Karpas-422 (cell line): ENCODE measurements around the gene SPRR2E. TPM values are rescaled to one million over a fixed set of nuclear protein-coding genes. Genes with fewer than 3 reads are reported as not detected.
"Not testable (repeated sequence)": the region's sequence is repeated elsewhere in the genome, so short reads cannot be mapped to it uniquely, and the experiment has no call there.

Experiments
- DNase-seq: peaks from one replicate; pipeline ENCODE4 v3.0.0-alpha.2; 2015
- H2AFZ ChIP-seq: fragments of 200-600 bp; sonication (generic); 2 replicates; pipeline ENCODE4 v1.6.1; 2014; ENCODE audit warnings: antibody characterized with exemption, low read length, mixed read lengths
- H3K27ac ChIP-seq: fragments of 200-600 bp; sonication (generic); 2 replicates; pipeline ENCODE4 v1.5.1; 2014; ENCODE audit warnings: mild to moderate bottlenecking, low read length, moderate library complexity
- H3K27me3 ChIP-seq: fragments of 200-600 bp; sonication (generic); 2 replicates; pipeline ENCODE4 v1.6.1; 2014; ENCODE audit warnings: low read length, mixed read lengths
- H3K36me3 ChIP-seq: fragments of 200-600 bp; sonication (generic); 2 replicates; pipeline ENCODE4 v1.6.1; 2014; ENCODE audit warnings: low read length, mixed read lengths; ENCODE audit not compliant: insufficient read depth
- H3K4me1 ChIP-seq: fragments of 200-600 bp; sonication (generic); 2 replicates; pipeline ENCODE4 v1.6.1; 2014; ENCODE audit warnings: mild to moderate bottlenecking, low read length, mixed read lengths
- H3K4me2 ChIP-seq: fragments of 200-600 bp; sonication (generic); 2 replicates; pipeline ENCODE4 v1.6.1; 2014; ENCODE audit warnings: low read length, low read depth, mild to moderate bottlenecking; ENCODE audit not compliant: poor library complexity, severe bottlenecking
- H3K4me3 ChIP-seq: fragments of 200-600 bp; sonication (generic); 2 replicates; pipeline ENCODE4 v1.5.1; 2014; ENCODE audit warnings: mild to moderate bottlenecking, antibody characterized with exemption, low read length, mixed read lengths
- H3K79me2 ChIP-seq: fragments of 200-600 bp; sonication (generic); 2 replicates; pipeline ENCODE4 v1.6.1; 2014; ENCODE audit warnings: mild to moderate bottlenecking, low read length, mixed read lengths
- H3K9ac ChIP-seq: fragments of 200-600 bp; sonication (generic); 2 replicates; pipeline ENCODE4 v1.6.0; 2014; ENCODE audit warnings: low read length
- H3K9me2 ChIP-seq: fragments of 200-600 bp; sonication (generic), shearing (Covaris generic); replicated peaks from 2 replicates; pipeline ENCODE4 v1.6.0; 2014; ENCODE audit warnings: mild to moderate bottlenecking, low read length, moderate library complexity; ENCODE audit not compliant: insufficient read depth
- H3K9me3 ChIP-seq: fragments of 300-700, 200-600 bp; sonication (generic); 2 replicates; pipeline ENCODE4 v1.6.1; 2014; ENCODE audit warnings: low read length, mixed read lengths
- H4K20me1 ChIP-seq: fragments of 200-600 bp; sonication (generic); 2 replicates; pipeline ENCODE4 v1.6.1; 2014; ENCODE audit warnings: mild to moderate bottlenecking, antibody characterized with exemption, low read length, low read depth; ENCODE audit not compliant: insufficient read depth
- total RNA-seq: library from RNA; depleted of rRNA; stranded (reverse); fragments of >200 nt; shearing (Covaris generic); gene quantifications from 2 replicates; pipeline ENCODE4 v1.2.3, GENCODE V29; 2014; ENCODE audit warnings: low replicate concordance

Gene SPRR2E
- total RNA-seq, 1 experiment from 2014 or later: not detected

DNA sequence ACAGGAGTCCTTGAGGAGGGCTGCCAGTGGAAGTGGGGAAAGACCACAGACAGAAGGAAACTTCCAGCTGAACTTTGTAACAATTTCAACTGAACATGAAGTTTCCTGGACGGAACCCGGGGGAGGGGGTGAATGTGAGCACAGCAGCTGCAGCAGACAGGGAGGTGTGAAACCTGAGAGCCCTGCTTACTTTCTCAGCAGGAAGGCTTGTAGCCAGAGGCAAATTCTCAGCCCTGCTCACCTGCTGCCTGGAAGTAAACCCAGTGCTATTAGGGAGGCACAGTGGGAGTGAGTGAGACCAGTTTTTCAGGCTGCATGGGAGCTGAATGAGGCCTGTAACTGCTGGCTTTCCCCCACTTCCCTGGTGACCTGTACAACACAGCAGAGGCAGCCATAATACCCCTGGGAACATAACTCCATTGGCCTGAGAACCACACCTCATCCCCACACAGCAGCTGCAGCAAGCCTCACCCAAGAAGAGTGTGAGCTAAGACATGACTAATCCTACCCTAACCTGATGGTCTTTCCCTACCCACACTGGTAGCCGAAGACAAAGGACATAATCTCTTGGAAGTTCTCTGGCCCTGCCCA lies 28.6 kb upstream of the SPRR2E start:
- no peaks in the 10 kb centered on the region for H3K27me3 ChIP-seq
- no peaks in the 10 kb centered on the region for H3K79me2 ChIP-seq
- H3K9me2 ChIP-seq: no peaks in the 10 kb centered on the region
- no peaks in the 10 kb centered on the region for H3K36me3 ChIP-seq
- H3K4me3 ChIP-seq: no peak overlapping the region
- no peaks in the 10 kb centered on the region for H4K20me1 ChIP-seq
- H3K4me1 ChIP-seq: no peaks in the 10 kb centered on the region
- no peak overlapping the region for H3K4me2 ChIP-seq
- no peak for DNase-seq
- no peaks in the 10 kb centered on the region for H3K9me3 ChIP-seq
- no peak overlapping the region for H3K9ac ChIP-seq
- no peak overlapping the region for H2AFZ ChIP-seq
- H3K27ac ChIP-seq: no peak overlapping the region

GRCh38 chr1:153120945-153121344 lies 26.6 kb upstream of the SPRR2E start:
- H3K9me2 ChIP-seq: no peaks in the 10 kb centered on the region
- no peaks in the 10 kb centered on the region for H3K27me3 ChIP-seq

GRCh38 chr1:153119491-153119971 lies 25.2 kb upstream of the SPRR2E start:
- H3K9me2 ChIP-seq: no peaks in the 10 kb centered on the region
- no peak overlapping the region for H3K27ac ChIP-seq
- H3K9me3 ChIP-seq: no peaks in the 10 kb centered on the region
- H2AFZ ChIP-seq: no peak overlapping the region
- H3K4me2 ChIP-seq: no peak overlapping the region
- no peaks in the 10 kb centered on the region for H3K36me3 ChIP-seq
- H3K27me3 ChIP-seq: no peaks in the 10 kb centered on the region
- no peak overlapping the region for H3K9ac ChIP-seq
- no peak overlapping the region for H3K4me3 ChIP-seq
- no peaks in the 10 kb centered on the region for H4K20me1 ChIP-seq
- H3K79me2 ChIP-seq: no peaks in the 10 kb centered on the region
- no peak for DNase-seq
- H3K4me1 ChIP-seq: no peaks in the 10 kb centered on the region

More at GRCh38 chr1:153120945-153121344, 26.6 kb upstream of the SPRR2E start:
- Histone ChIP-seq H2AFZ (no peak overlapping the region), H3K4me2 (no peak overlapping the region), H3K79me2 (no peaks in the 10 kb centered on the region), H3K4me1 (no peaks in the 10 kb centered on the region), H3K9ac (no peak overlapping the region), H3K36me3 (no peaks in the 10 kb centered on the region), H3K9me3 (no peaks in the 10 kb centered on the region), H3K27ac (no peak overlapping the region), H4K20me1 (no peaks in the 10 kb centered on the region), H3K4me3 (no peak overlapping the region)
- DNase-seq: no peak

GRCh38 chr1:153115264-153115663 lies 20.9 kb upstream of the SPRR2E start:
- not testable (repeated sequence) for H4K20me1 ChIP-seq, H3K27me3 ChIP-seq, H3K4me3 ChIP-seq, H3K9me2 ChIP-seq, H3K4me2 ChIP-seq, H3K4me1 ChIP-seq, H3K9me3 ChIP-seq, H2AFZ ChIP-seq, H3K27ac ChIP-seq, H3K79me2 ChIP-seq, H3K36me3 ChIP-seq, DNase-seq, H3K9ac ChIP-seq

- Histone ChIP-seq H3K4me1 (no peaks in the 10 kb centered on the region), H3K9me3 (no peaks in the 10 kb centered on the region), H2AFZ (no peak within 1 kb of the TSS), H3K9ac (no peak within 1 kb of the TSS), H3K79me2 (no peaks in the 10 kb centered on the region), H3K36me3 (no peaks in the 10 kb centered on the region), H3K4me3 (no peak within 1 kb of the TSS), H3K27ac (no peak within 1 kb of the TSS), H3K9me2 (no peaks in the 10 kb centered on the region), H4K20me1 (no peaks in the 10 kb centered on the region), H3K4me2 (no peak within 1 kb of the TSS), H3K27me3 (no peaks in the 10 kb centered on the region)
- DNase-seq: no peak
These were observed 19.1 kb upstream of the SPRR2E start, which contains the start of gene SPRR2F for GRCh38 chr1:153113416-153113815. TSS of gene SPRR2F (minus strand) at chr1:153113516. CDS start at chr1:153112733, 783 bp downstream.

DNA sequence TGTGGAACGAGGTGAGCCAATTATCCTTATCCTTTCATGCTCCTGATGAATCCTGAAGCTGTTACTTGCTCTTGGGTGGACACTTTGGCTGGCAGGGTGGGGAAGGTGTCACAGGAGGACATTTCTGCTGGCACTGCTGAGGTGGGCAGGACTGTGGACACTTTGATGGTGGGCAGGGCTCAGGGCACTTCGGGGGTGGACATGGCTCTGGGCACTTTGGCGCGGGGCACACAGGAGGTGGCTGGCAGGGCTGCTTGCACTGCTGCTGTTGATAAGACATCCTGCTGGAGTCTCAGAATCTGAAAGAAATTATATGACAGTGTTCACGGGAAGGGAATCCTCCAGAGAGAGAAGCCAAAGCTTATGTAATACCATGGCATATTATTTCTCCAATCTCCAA lies 18.1 kb upstream of the SPRR2E start:
- H3K4me1 ChIP-seq, H3K9me2 ChIP-seq, H2AFZ ChIP-seq, H3K9ac ChIP-seq, H4K20me1 ChIP-seq, H3K79me2 ChIP-seq, H3K4me2 ChIP-seq, H3K4me3 ChIP-seq, DNase-seq, H3K27ac ChIP-seq, H3K36me3 ChIP-seq, H3K9me3 ChIP-seq, H3K27me3 ChIP-seq: not testable (repeated sequence)

GRCh38 chr1:153100245-153100644 lies 5.9 kb upstream of the SPRR2E start:
- Histone ChIP-seq H3K4me3 (no peak overlapping the region), H3K9me3 (no peaks in the 10 kb centered on the region), H3K27me3 (no peaks in the 10 kb centered on the region), H3K9ac (no peak overlapping the region), H3K9me2 (no peaks in the 10 kb centered on the region), H3K27ac (no peak overlapping the region), H3K36me3 (no peaks in the 10 kb centered on the region), H3K4me2 (no peak overlapping the region), H3K79me2 (no peaks in the 10 kb centered on the region), H2AFZ (no peak overlapping the region), H4K20me1 (no peaks in the 10 kb centered on the region), H3K4me1 (no peaks in the 10 kb centered on the region)
- DNase-seq: no peak

DNA sequence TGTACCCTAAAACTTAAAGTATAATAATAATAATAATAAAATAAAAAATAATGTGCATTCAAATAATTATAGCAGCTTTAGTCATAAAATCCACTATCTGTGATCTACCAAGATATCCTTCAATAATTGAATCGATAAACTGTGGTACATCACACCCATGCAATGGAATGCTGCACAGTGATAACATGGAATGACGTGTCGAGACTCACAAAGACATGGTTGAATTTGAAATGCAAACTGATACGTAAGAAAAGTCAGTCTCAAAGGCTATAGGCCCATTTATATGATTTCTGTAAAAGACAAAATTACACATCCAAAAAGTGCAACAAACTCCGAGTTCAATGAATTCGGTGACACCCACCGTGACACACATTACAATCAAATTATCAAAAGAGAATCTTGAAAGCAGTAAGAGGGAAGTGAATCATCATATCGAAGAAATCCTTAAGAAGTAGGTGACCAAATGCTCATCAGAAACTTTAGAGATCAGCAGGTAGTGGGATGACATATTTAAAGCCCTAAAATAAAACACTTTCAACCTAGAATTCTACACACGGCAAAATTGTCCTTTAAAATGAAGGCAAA lies 5.2 kb upstream of the SPRR2E start:
- H3K4me2 ChIP-seq: no peak overlapping the region
- H3K9me2 ChIP-seq: no peaks in the 10 kb centered on the region
- H3K4me1 ChIP-seq: no peaks in the 10 kb centered on the region
- H2AFZ ChIP-seq: no peak overlapping the region
- no peaks in the 10 kb centered on the region for H4K20me1 ChIP-seq
- no peaks in the 10 kb centered on the region for H3K27me3 ChIP-seq
- H3K36me3 ChIP-seq: no peaks in the 10 kb centered on the region
- no peak overlapping the region for H3K4me3 ChIP-seq
- H3K9ac ChIP-seq: no peak overlapping the region
- H3K9me3 ChIP-seq: no peaks in the 10 kb centered on the region
- H3K27ac ChIP-seq: no peak overlapping the region
- DNase-seq: no peak
- H3K79me2 ChIP-seq: no peaks in the 10 kb centered on the region
